K562 treated with DMSO at 1 percent for 12 hours (cell line): ENCODE results near the gene CDK11B. TPM values are rescaled to one million over a fixed set of nuclear protein-coding genes. Genes with fewer than 3 reads are reported as not detected.

ENCODE experiments used
- total RNA-seq: library from RNA; unstranded; fragments of 300-600 nt; gene quantifications from 2 replicates; pipeline ENCODE4 v1.2.3, GENCODE V29; 2022; ENCODE audit not compliant: insufficient read depth

Gene CDK11B
- 38.3 and 43.9 TPM in 2 replicates for total RNA-seq

GRCh38 chr1:1658583-1659549 lies at the start of gene CDK11B:
CDK11B (minus strand) TSS chr1:1659004; CDS start chr1:1657485, 1,519 bp downstream.

DNA sequence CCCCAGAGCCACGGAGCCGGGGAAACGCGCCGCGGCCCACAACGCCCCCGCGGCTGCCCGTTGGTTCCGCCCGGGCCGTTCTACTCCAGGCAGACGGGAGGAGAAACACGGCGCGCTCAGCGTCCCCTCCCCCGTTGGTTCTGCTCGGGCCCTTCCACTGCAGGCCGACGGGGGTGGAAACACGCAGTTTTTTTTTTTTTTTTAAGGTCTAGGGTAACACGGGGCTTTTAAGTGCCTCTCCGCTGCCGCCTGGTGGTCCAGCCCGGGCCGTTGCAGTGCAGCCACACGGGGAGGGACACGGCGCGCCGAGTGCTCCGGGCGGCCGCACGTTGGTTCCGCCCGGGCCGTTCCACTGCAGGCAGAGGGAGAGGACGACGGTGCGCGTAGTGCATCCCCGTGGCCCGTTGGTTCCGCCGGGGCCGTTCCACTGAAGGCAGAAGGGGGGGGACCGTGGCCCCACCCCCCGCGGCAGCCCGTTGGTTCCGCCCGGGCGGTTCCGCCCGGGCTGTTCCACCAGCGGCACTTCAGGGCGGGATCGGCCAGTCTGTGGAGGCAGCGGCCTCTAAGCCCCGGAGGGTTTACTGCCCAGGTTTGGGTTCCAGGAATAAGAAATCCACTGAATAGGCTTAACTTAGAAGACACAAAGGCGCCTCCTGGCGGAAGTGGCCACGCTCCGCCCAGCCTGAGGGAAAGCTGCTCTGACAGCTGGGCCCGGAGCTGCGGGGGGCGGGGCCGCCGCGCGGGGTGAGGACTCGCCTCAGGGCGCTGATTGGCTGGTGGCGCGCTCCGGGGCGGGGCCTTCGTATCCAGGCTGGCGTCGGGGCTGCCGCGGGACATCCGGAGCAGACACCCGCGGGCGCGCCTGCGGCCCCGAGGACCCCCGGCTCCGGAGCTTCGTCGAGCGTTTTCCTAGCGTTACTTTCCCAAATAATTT lies 34.2 kb upstream of the CDK11B start, which contains the start of gene SLC35E2B:
Gene SLC35E2B (minus strand): TSS at position 82 of the 934 bp plus-strand sequence. CDS start 16,096 bp downstream, outside the sequence.

GRCh38 chr1:1631782-1632420 lies 26.9 kb downstream of the CDK11B start, which contains the start of gene MMP23B:
MMP23B (plus strand) TSS chr1:1632173; CDS start chr1:1632219, 46 bp downstream.

DNA sequence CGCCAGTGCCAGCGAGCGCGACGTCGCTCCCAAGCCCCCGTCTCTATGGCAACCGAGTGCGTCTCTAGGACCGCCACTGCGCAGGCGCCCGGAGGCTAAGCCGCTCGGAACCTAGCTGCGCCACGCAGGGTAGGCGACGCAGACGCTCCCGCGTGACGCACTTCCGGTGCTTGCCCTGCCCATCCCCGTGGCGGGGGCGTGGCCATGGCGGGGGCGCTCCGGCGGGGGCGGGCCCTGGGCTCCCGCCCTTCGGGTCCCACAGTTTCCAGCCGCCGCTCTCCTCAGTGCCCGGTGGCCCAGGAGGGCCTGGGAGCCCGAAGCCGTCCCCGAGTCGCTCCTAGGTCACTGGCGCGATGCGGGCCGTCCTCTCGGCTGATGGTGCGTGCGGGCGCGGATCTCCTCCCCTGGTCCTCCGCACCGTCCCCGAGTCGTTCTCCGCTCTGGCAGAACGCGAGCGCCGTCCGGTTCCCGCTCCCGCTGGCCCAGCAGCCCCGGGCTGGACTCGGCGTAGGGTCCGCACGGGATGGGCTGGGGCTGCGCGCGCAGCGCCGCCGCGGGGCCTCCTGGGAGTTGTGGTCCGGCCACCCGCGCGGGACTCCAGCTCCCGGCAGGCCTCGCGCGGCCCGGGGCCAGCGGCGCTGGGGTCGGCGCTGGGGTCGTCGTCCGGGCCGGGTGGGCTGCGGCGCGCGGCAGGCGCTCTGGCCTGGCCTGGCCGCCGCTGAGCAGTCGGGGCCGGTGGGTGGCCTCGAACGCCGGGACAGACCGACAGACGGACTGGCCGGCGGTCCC lies 43.4 kb downstream of the CDK11B start, which contains the start of gene MIB2:
Gene MIB2 (plus strand): TSS at position 245 of the 789 bp plus-strand sequence. CDS start 7,953 bp downstream, outside the sequence.

GRCh38 chr1:1599935-1600860 lies 58.6 kb downstream of the CDK11B start, which contains the start of gene FNDC10:
FNDC10 (minus strand) TSS chr1:1600135; CDS start chr1:1600015, 120 bp downstream.

Other genes with a start within 250 kb of the CDK11B start
- gene ANKRD65, start 237.7 kb downstream of the CDK11B start, total RNA-seq = not detected in 2 replicates
- 12.1 and 22.7 TPM in 2 replicates for gene VWA1, start 223.3 kb downstream of the CDK11B start, total RNA-seq
- not detected in 2 replicates for gene ATAD3C, start 209.3 kb downstream of the CDK11B start, total RNA-seq
- gene ATAD3B, start 187.2 kb downstream of the CDK11B start, total RNA-seq = 19.0 and 23.1 TPM in 2 replicates
- gene ATAD3A, start 146.8 kb downstream of the CDK11B start, total RNA-seq = 71.8 and 72.2 TPM in 2 replicates
- 1.6 and 1.7 TPM in 2 replicates for gene TMEM240, start 118.4 kb downstream of the CDK11B start, total RNA-seq
- 203 and 237 TPM in 2 replicates for gene SSU72, start 84.1 kb downstream of the CDK11B start, total RNA-seq
- 3.6 and 3.9 TPM in 2 replicates for gene FNDC10, start 58.9 kb downstream of the CDK11B start, total RNA-seq
- gene MIB2, start 43.5 kb downstream of the CDK11B start, total RNA-seq = 72.4 and 77.8 TPM in 2 replicates
- gene MMP23B, start 26.8 kb downstream of the CDK11B start, total RNA-seq = 1.3 and 3.8 TPM in 2 replicates
- gene SLC35E2B, start 33.8 kb upstream of the CDK11B start, total RNA-seq = 27.4 and 89.1 TPM in 2 replicates
- 32.0 and 76.1 TPM in 2 replicates for gene CDK11A, start 65.4 kb upstream of the CDK11B start, total RNA-seq
- gene NADK, start 119.5 kb upstream of the CDK11B start, total RNA-seq = 53.1 and 91.0 TPM in 2 replicates
- gene GNB1, start 232.1 kb upstream of the CDK11B start, total RNA-seq = 126 and 240 TPM in 2 replicates